HepG2 (cell line): Measurements from ENCODE around the gene ARFGEF3. TPM values are rescaled to one million over a fixed set of nuclear protein-coding genes. Genes with fewer than 3 reads are reported as not detected.
"Not testable (repeated sequence)": the region's sequence is repeated elsewhere in the genome, so short reads cannot be mapped to it uniquely, and the experiment has no call there.

Experiments used
- ATAC-seq: fragments of 200-7000 bp; cut with Tn5 transposase; 3 replicates; pipeline ENCODE4 v1.9.1; 2020; ENCODE audit warnings: mild to moderate bottlenecking, moderate library complexity
- BruUV-seq: library from RNA; stranded (reverse); fragments of 400-500 nt; replicated peaks from 2 replicates; lab custom pipeline; 2021; lab: Mats Ljungman, UMichigan
- CTCF ChIA-PET: fragments of 300-600 bp; formaldehyde crosslinking; extraction: SDS; loops from one replicate; lab custom pipeline; 2021; ENCODE audit warnings: low total read pairs, inconsistent platforms, low intra/inter-chr PET ratio; lab: Yijun Ruan, JAX
- POLR2A ChIA-PET: fragments of 350-600 bp; sonication (Branson Sonifier 250); formaldehyde crosslinking; loops from one replicate; lab custom pipeline; 2020; ENCODE audit warnings: antibody characterized with exemption, inconsistent platforms; lab: Yijun Ruan, JAX
- DNase-seq: peaks from one replicate; pipeline ENCODE4 v3.0.0-alpha.2; 2015; ENCODE audit warnings: low spot score
- FAIRE-seq: peaks from 3 replicates; lab custom pipeline; 2011; peaks lifted over from hg19 to GRCh38; lab: Jason Lieb, UNC
- H2AFZ ChIP-seq: one replicate; pipeline ENCODE4 v1.6.1; 2011; ENCODE audit warnings: low read length, inconsistent platforms
- H3K27ac ChIP-seq: fragments of 300-600 bp; 3 replicates; pipeline ENCODE4 v1.8.0; 2011; ENCODE audit warnings: mixed run types, mild to moderate bottlenecking, mixed read lengths, low read length, inconsistent platforms; ENCODE audit not compliant: insufficient read depth; ENCODE audit errors: extremely low read length
- H3K27me3 ChIP-seq, 2 experiments: fragments of 200-600 bp in 1 of 2; 2 replicates in 1 of 2; 3 replicates in 1 of 2; pipeline versions ENCODE4 v1.6.0 to v1.8.0; 2011; ENCODE audit warnings: low read length in 2 of 2, mild to moderate bottlenecking in 2 of 2, moderate library complexity in 2 of 2, inconsistent platforms in 1 of 2; ENCODE audit not compliant: insufficient read depth in 2 of 2, control insufficient read depth in 1 of 2
- H3K36me3 ChIP-seq, 2 experiments: fragments of 200-600 bp in 1 of 2; replicated peaks in 1 of 2; 2 replicates in 1 of 2; 3 replicates in 1 of 2; pipeline versions ENCODE4 v1.5.1 to v1.8.0; 2011; ENCODE audit warnings: low read length in 2 of 2, inconsistent platforms in 1 of 2; ENCODE audit not compliant: insufficient read depth in 2 of 2, control insufficient read depth in 1 of 2
- H3K4me1 ChIP-seq: 2 replicates; pipeline ENCODE4 v1.5.1; 2012; ENCODE audit warnings: low read length, inconsistent platforms; ENCODE audit not compliant: insufficient read depth
- H3K4me2 ChIP-seq: 2 replicates; pipeline ENCODE4 v1.6.0; 2011; ENCODE audit warnings: low read depth, low read length, inconsistent platforms
- H3K4me3 ChIP-seq, 3 experiments: fragments of 200-600 bp in 1 of 3; sonication (generic), shearing (Covaris generic) in 1 of 3; replicated peaks in 1 of 3; 2 replicates each; pipeline ENCODE4 v1.5.1; 2011 to 2016; ENCODE audit warnings: low read length in 3 of 3, inconsistent platforms in 2 of 3, low read depth in 2 of 3, mild to moderate bottlenecking in 2 of 3, control low read depth in 1 of 3, mixed read lengths in 1 of 3; ENCODE audit not compliant: insufficient read depth in 1 of 3
- H3K79me2 ChIP-seq: one replicate; pipeline ENCODE4 v1.6.1; 2011; ENCODE audit warnings: low read length, inconsistent platforms; ENCODE audit not compliant: insufficient read depth
- H3K9ac ChIP-seq: 2 replicates; pipeline ENCODE4 v1.6.0; 2011; ENCODE audit warnings: mild to moderate bottlenecking, low read depth, low read length, inconsistent platforms; ENCODE audit not compliant: insufficient read depth
- H3K9me3 ChIP-seq: 2 replicates; pipeline ENCODE4 v1.5.1; 2012; ENCODE audit warnings: mild to moderate bottlenecking, low read length
- H4K20me1 ChIP-seq: 2 replicates; pipeline ENCODE4 v1.6.0; 2011; ENCODE audit warnings: inconsistent platforms, mild to moderate bottlenecking, low read length, moderate library complexity; ENCODE audit not compliant: insufficient read depth
- GLI4 ChIP-seq: sonication (generic); formaldehyde crosslinking; IDR thresholded peaks from 2 replicates; pipeline ENCODE4 v1.5.1; 2020; ENCODE audit warnings: missing genetic modification reagents, mild to moderate bottlenecking, moderate library complexity, borderline replicate concordance
- KDM2A ChIP-seq: sonication (generic); formaldehyde crosslinking; IDR thresholded peaks from 2 replicates; pipeline ENCODE4 v1.4.0; 2020; ENCODE audit warnings: low read depth, missing genetic modification reagents, borderline replicate concordance
- NKX3-1 ChIP-seq: sonication (generic); formaldehyde crosslinking; IDR thresholded peaks from 2 replicates; pipeline ENCODE4 v1.5.0; 2020; ENCODE audit warnings: missing genetic modification reagents
- PHB2 ChIP-seq: fragments of 450-650 bp; IDR thresholded peaks from 2 replicates; pipeline ENCODE4 v1.6.1; 2018; ENCODE audit not compliant: partially characterized antibody
- SALL1 ChIP-seq: sonication (generic); formaldehyde crosslinking; IDR thresholded peaks from 2 replicates; pipeline ENCODE4 v1.8.0; 2022; ENCODE audit warnings: mild to moderate bottlenecking, missing genetic modification reagents
- TSC22D2 ChIP-seq: sonication (generic); formaldehyde crosslinking; IDR thresholded peaks from 2 replicates; pipeline ENCODE4 v1.5.1; 2020; ENCODE audit warnings: missing genetic modification reagents, mild to moderate bottlenecking, borderline replicate concordance
- YY1 ChIP-seq: IDR thresholded peaks from 2 replicates; pipeline ENCODE4 v1.6.1; 2011; ENCODE audit warnings: low read length, low read depth, moderate library complexity, mild to moderate bottlenecking; ENCODE audit not compliant: insufficient read depth, insufficient replicate concordance
- ZNF160 ChIP-seq: sonication (generic); formaldehyde crosslinking; IDR thresholded peaks from 2 replicates; pipeline ENCODE4 v1.8.0; 2022; ENCODE audit warnings: mild to moderate bottlenecking, inconsistent platforms, missing genetic modification reagents
- ZNF253 ChIP-seq: sonication (generic); formaldehyde crosslinking; IDR thresholded peaks from 2 replicates; pipeline ENCODE4 v1.8.0; 2022; ENCODE audit warnings: mild to moderate bottlenecking, missing genetic modification reagents, borderline replicate concordance
- ZNF557 ChIP-seq: sonication (generic); formaldehyde crosslinking; IDR thresholded peaks from 2 replicates; pipeline ENCODE4 v1.4.0; 2020; ENCODE audit warnings: missing genetic modification reagents
- WGBS: methylation state at CpG from one replicate; pipeline ENCODE4 v1.1.6; 2017; ENCODE audit warnings: low lambda C conversion rate; 5-methylcytosine and 5-hydroxymethylcytosine counted together
- in situ Hi-C: cut with HindIII; loops from 2 replicates; pipeline ENCODE4 v1.10.0; 2017; ENCODE audit warnings: low pct_unique_long_range_greater_than_20kb; ENCODE audit not compliant: extremely low pct_ligation_motif_present
- intact Hi-C: fragments of 100-400 bp; cut with micrococcal nuclease; formaldehyde crosslinking; loops from one replicate; pipeline ENCODE4 v1.10.0; 2022; ENCODE audit not compliant: unreplicated experiment
- polyA plus RNA-seq, 8 experiments: library from polyadenylated mRNA; depleted of rRNA in 3 of 8; stranded (reverse) in 7 of 8; unstranded in 1 of 8; fragments of >200 nt; fragmentation: Illumina TruSeq in 4 of 8; extraction: Trizol in 4 of 8; gene quantifications; 2 replicates each; pipeline versions ENCODE4 v1.2.1 to v1.2.3, GENCODE V29; 2011 to 2016; ENCODE audit warnings: low read depth in 4 of 8, missing spikeins in 1 of 8, mixed read lengths in 1 of 8; ENCODE audit not compliant: insufficient read depth in 1 of 8
- total RNA-seq, 5 experiments: library from RNA; depleted of rRNA; stranded (reverse); fragments of >200 nt; fragmentation: Illumina TruSeq; extraction: Trizol; gene quantifications; 2 replicates each; pipeline ENCODE4 v1.2.3, GENCODE V29; 2016; ENCODE audit warnings: low read depth in 1 of 5
- TF ChIP-seq, protein P1 (sequence below): sonication (generic); formaldehyde crosslinking; IDR thresholded peaks from 2 replicates; pipeline ENCODE4 v1.5.1; 2020; ENCODE audit warnings: mild to moderate bottlenecking, missing genetic modification reagents, moderate library complexity
- TF ChIP-seq, protein P2 (sequence below): sonication (generic); formaldehyde crosslinking; conservative IDR thresholded peaks from 2 replicates; pipeline ENCODE4 v1.4.0; 2020; ENCODE audit warnings: missing genetic modification reagents

The ARFGEF3 gene
- total and polyA plus RNA-seq, 2 of the 13 experiments (the other 11 are each of a cell fraction or from before 2014, with no cell fraction given) = 0.60 to 2.6 TPM

DNA sequence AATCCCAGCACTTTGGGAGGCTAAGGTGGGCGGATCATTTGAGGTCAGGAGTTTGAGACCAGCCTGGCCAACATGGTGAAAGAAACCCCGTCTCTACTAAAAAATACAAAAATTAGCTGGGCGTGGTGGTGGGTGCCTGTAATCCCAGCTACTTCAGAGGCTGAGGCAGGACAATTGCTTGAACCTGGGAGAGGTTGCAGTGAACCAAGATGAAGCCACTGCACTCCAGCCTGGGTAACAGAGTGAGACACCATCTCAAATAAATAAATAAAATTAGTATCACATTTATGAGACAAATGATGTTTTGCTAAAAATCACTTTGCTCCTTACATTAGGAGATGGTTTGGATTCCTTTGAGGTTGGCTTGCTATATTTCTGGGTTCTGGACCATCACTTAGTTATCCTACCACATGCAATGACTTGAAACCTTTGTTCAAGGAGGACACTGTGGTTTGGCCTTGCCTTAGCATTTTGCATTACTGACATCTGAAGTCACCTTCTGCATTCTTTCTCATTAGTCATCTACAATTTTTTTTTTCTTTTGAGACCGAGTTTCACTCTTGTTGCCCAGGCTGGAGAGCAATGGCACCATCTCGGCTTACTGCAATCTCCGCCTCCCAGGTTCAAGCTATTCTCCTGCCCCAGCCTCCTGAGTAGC is 126.8 kb downstream of the ARFGEF3 start:
- BruUV-seq, FAIRE-seq, H3K4me3 ChIP-seq, H3K36me3 ChIP-seq, H3K79me2 ChIP-seq, ATAC-seq, H3K27ac ChIP-seq, H3K4me2 ChIP-seq, H3K9me3 ChIP-seq, H3K9ac ChIP-seq, H3K27me3 ChIP-seq, POLR2A ChIA-PET, H2AFZ ChIP-seq, H3K4me1 ChIP-seq, H4K20me1 ChIP-seq, DNase-seq: not testable (repeated sequence)
- intact Hi-C loops (loop anchor here (1.0 to 5.0 kb wide), 3 partner anchors 219 to 303 kb away; no protein-coding TSS in a partner anchor), in situ Hi-C loops (loop anchor here (5.0 to 25.0 kb wide), 2 partner anchors 171 to 299 kb away; no protein-coding TSS in a partner anchor)
- 85% methylated on average over 6 of the region's 6 CpGs for WGBS
- CTCF ChIA-PET = interaction anchor here (1.1 to 4.4 kb wide), 2 partner anchors 115 to 172 kb away, joined by 3 to 53 read pairs; partner anchors contain the start of gene HEBP2
- 0 out of 2 replicates have a peak, but pooled peaks have one; percentile 20 for TF ChIP-seq GLI4 (CRISPR knock-in tag)
- TF ChIP-seq, protein P1, sequence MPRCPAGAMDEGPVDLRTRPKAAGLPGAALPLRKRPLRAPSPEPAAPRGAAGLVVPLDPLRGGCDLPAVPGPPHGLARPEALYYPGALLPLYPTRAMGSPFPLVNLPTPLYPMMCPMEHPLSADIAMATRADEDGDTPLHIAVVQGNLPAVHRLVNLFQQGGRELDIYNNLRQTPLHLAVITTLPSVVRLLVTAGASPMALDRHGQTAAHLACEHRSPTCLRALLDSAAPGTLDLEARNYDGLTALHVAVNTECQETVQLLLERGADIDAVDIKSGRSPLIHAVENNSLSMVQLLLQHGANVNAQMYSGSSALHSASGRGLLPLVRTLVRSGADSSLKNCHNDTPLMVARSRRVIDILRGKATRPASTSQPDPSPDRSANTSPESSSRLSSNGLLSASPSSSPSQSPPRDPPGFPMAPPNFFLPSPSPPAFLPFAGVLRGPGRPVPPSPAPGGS (CRISPR knock-in tag) = 0 out of 2 replicates have a peak, but pooled peaks have one; percentile 23

DNA sequence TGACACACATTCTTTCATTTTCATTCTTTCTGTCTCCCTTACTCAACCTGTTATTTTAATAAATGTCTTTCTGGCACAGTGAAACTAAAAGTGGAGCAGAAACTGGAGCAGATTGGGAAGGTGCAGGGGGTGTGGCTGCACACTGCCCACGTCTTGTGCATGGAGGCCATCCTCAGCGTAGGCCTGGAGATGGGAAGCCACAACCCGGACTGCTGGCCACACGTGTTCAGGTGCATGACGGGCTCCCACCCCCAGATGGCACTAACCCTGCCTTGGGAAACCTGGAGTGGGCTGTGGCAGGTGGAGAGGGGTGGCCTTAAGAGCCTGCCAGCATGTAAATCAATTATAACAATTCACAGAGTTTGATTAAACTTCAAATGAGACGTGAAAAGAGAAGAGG is 128.0 kb downstream of the ARFGEF3 start:
- no peaks in the 10 kb centered on the region for H3K36me3 ChIP-seq
- BruUV-seq = no TSS peak
- H2AFZ ChIP-seq = no peak overlapping the region
- no peaks in the 10 kb centered on the region for H3K9me3 ChIP-seq
- H3K9ac ChIP-seq = no peak overlapping the region
- WGBS = 34% methylated on average over 6 of the region's 6 CpGs
- H3K4me2 ChIP-seq = peak overlapping the region; percentile 56
- H3K4me3 ChIP-seq = no peak overlapping the region
- FAIRE-seq = peak; percentile 21
- CTCF ChIA-PET = interaction anchor here (0.9 to 1.1 kb wide), 3 partner anchors 12 to 114 kb away, joined by 3 to 8 read pairs (median 3); partner anchors contain the start of gene HEBP2
- in situ Hi-C loops (loop anchor here (5.0 to 25.0 kb wide), 2 partner anchors 172 to 298 kb away; no protein-coding TSS in a partner anchor), intact Hi-C loops (loop anchor here (1.0 to 5.0 kb wide), 3 partner anchors 218 to 302 kb away; no protein-coding TSS in a partner anchor)
- peak; percentile 47 for DNase-seq
- H4K20me1 ChIP-seq = no peaks in the 10 kb centered on the region
- POLR2A ChIA-PET = no interaction called here
- no peaks in the 10 kb centered on the region for H3K27me3 ChIP-seq
- H3K79me2 ChIP-seq = no peaks in the 10 kb centered on the region
- no peak overlapping the region for H3K27ac ChIP-seq
- 0 out of 2 replicates have a peak, but pooled peaks cover 5% of the 10 kb centered on the region for H3K4me1 ChIP-seq
- peak; percentile 90 for ATAC-seq
- no peak for TF ChIP-seq ZNF160 (CRISPR knock-in tag)
- TF ChIP-seq ZNF253 = no peak
- peak; percentile 19 for TF ChIP-seq YY1
- TF ChIP-seq, protein P2, sequence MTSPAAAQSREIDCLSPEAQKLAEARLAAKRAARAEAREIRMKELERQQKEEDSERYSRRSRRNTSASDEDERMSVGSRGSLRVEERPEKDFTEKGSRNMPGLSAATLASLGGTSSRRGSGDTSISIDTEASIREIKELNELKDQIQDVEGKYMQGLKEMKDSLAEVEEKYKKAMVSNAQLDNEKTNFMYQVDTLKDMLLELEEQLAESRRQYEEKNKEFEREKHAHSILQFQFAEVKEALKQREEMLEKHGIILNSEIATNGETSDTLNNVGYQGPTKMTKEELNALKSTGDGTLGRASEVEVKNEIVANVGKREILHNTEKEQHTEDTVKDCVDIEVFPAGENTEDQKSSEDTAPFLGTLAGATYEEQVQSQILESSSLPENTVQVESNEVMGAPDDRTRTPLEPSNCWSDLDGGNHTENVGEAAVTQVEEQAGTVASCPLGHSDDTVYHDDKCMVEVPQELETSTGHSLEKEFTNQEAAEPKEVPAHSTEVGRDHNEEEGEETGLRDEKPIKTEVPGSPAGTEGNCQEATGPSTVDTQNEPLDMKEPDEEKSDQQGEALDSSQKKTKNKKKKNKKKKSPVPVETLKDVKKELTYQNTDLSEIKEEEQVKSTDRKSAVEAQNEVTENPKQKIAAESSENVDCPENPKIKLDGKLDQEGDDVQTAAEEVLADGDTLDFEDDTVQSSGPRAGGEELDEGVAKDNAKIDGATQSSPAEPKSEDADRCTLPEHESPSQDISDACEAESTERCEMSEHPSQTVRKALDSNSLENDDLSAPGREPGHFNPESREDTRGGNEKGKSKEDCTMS (CRISPR knock-in tag) = no peak
- TF ChIP-seq ZNF557 (CRISPR knock-in tag) = no peak
- no peak for TF ChIP-seq TSC22D2 (CRISPR knock-in tag)
- peak; percentile 58; the same call in 1 of the 2 replicates for TF ChIP-seq KDM2A (CRISPR knock-in tag)
- no peak for TF ChIP-seq NKX3-1 (CRISPR knock-in tag)
- no peak for TF ChIP-seq PHB2
- peak; percentile 40; the same call in 1 of the 2 replicates for TF ChIP-seq SALL1 (CRISPR knock-in tag)
